H54 (cell line): ENCODE data around the gene NTRK3.

ENCODE experiments used
- DNase-seq: peaks from one replicate; pipeline ENCODE4 v3.0.0; 2011; ENCODE audit warnings: low spot score, mixed read lengths; ENCODE audit not compliant: insufficient read length
- FAIRE-seq: peaks from 3 replicates; lab custom pipeline; 2011; peaks lifted over from hg19 to GRCh38; lab: Jason Lieb, UNC
- POLR2A ChIP-seq: IDR thresholded peaks from 2 replicates; pipeline ENCODE4 v1.6.1; 2011; ENCODE audit warnings: low read depth, mild to moderate bottlenecking, low read length

Gene NTRK3

DNA sequence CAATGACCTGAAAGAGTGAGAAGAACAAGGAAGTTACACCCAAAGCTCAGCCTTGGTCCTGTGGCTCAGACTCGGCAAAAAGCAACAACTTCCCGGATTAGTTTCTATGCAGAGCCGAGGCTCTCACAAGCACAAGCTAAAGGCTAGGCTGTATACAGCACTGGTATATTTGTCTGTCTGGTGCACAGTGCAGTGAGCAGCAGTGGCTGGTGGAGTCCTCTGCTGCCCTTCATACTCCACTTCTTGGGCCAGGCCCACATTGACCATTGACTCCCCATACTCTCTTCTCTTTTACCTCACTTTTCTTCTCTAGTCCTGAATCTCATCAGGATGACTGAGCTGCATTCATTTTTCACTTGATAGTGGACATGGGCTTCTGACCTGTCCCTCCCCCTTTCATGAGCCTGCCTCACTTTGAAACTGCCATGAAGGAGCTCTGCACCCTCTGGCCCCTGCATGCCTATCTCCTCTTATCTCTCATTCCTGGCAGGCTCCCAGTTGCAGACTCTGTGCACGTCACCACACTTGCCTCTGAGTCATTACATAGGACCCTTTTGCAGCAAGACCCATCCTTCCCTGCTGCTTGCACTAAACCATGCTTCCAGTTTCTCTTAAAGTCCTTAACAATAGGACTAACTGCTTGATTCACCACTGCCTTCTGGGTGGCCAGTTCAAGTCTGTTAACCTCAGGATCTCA lies 379.3 kb downstream of the NTRK3 start:
- TF ChIP-seq POLR2A: no peak
- DNase-seq: no peak
- no peak for FAIRE-seq

DNA sequence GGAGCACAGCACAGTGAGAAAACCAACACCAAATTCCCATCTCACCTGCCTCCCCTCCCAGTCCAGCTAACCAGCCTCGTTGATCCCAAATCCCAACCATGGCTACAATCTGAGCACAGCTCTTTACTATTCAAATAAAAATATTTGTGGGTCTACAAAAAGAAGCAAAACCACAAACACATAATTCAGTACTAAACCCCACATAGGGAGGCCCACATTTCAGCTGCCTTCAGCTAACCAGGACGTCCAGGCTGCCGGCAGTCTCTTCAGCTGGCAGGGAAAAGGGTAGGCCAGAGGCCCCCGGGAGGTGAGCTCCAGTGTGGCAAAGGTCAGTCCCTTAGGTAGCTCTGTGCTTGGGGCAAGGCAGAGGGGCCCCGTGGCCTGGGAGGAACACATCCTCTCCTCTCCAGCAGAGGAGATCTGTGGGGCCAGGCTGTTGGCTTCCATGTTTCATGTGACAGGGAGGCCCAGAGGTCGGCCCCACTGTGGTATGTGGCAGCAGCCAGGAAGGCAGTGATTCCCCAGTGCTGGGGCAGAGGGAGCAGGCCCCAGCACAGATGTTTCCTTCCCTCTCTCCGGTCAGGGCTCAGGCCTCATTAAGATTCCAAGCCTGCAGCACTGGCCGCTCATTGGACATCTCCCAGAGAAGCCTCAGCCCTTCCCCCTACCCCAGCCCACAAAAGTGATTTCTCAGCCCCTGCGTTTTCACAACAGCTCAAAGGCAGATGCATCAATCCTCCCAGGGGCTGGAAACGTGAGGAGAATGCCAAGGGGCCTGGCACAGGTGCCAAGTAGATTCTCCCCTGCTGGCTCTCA lies 381.4 kb downstream of the NTRK3 start:
- no peak for TF ChIP-seq POLR2A
- FAIRE-seq (no peak), DNase-seq (no peak)

GRCh38 chr15:87873516-87873915 lies 383.0 kb downstream of the NTRK3 start:
- FAIRE-seq (no peak), DNase-seq (no peak)
- no peak for TF ChIP-seq POLR2A

DNA sequence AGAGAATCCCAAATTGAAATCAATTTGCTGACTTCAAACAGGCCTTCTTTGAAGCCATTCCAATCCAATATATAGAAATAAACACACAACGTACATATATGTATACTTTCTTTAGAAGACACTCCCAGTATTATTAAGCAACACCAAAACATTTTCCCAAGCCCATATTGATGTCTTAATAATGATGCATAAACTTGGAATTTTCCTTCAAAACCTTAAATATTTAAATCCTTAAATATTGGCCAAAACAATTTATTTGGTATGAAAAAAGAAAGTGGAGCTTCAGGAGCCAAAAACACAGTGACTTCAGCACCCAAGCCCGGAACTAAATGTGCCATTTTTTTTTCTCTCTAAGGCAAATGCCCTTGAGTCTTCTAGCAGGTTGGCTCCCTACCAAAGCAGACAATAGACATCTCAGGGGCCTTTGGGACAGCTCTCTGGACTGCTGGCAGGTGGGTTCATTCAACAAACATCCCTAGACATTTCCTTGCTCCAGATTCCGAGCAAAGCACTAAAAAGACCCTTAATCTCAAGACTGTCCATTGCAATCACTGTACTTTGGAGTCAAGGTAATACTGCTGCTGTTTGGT lies 384.7 kb downstream of the NTRK3 start:
- FAIRE-seq: no peak

DNA sequence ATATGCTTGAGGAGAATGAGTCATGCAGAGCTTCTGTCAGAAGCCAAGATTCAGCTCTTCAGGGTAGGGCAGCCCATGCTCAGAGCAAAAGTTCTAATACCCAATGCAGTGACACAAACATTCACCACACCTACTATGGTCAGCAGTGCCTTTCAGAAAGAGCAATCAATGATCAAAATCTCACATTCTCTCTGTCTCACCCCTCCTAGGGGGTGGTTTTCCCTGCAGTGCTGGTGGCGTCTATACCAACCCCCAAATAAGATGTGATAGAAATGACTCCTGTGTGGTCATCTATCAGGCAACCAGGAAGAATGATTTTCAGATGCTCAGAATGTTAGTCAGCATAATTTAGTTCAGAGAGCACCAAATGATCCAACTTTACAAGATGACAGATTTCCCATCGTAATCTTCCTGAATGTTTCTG lies 385.3 kb downstream of the NTRK3 start:
- DNase-seq (no peak), FAIRE-seq (no peak)
- TF ChIP-seq POLR2A: no peak

More for the DNA sequence above, 384.7 kb downstream of the NTRK3 start:
- no peak for DNase-seq
- no peak for TF ChIP-seq POLR2A

- FAIRE-seq: no peak
- TF ChIP-seq POLR2A: no peak
- DNase-seq: no peak
These were observed 389.6 kb downstream of the NTRK3 start for GRCh38 chr15:87866961-87867360.

DNA sequence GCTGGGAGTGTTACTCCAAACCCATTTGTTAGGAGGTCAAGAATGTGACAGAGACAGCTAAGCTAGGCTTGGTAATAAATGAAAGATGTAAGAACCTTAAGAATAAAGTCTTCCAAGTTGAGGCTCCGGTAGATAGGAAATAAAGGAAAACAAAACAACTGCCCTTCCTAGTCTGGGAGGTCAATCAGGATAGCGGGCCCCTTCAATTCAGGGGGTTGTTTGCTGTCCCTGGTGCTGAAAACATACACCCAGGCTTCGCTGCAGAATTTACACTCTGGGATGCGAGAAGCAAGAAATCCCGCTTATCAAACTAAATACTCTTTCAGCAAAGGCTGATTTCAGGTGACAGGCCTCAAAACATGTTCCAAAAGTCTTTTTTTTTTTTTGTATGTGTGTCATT lies 393.4 kb downstream of the NTRK3 start:
- FAIRE-seq (no peak), DNase-seq (no peak)
- TF ChIP-seq POLR2A: no peak

DNA sequence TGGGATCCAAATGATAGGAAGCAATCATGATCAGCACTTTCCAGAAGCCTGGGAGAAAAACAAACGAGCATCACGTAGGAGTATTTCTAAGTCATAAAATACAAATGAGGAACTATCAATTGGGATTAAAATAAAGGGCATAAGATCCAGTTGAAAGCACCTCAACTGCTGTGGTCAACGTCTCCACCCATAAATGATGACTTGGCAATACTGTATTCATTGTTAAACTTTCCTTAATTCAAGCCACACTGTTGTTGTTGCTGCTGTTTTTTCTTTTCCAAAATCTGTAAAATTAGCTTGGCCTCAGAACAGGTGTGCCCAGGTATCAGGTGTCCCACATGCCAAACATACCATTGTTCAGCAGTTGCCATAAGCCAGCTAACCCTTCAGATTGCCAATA lies 395.8 kb downstream of the NTRK3 start:
- no peak for TF ChIP-seq POLR2A
- FAIRE-seq: no peak
- no peak for DNase-seq

GRCh38 chr15:87858651-87859050 lies 397.9 kb downstream of the NTRK3 start:
- FAIRE-seq (no peak), DNase-seq (no peak)
- no peak for TF ChIP-seq POLR2A

DNA sequence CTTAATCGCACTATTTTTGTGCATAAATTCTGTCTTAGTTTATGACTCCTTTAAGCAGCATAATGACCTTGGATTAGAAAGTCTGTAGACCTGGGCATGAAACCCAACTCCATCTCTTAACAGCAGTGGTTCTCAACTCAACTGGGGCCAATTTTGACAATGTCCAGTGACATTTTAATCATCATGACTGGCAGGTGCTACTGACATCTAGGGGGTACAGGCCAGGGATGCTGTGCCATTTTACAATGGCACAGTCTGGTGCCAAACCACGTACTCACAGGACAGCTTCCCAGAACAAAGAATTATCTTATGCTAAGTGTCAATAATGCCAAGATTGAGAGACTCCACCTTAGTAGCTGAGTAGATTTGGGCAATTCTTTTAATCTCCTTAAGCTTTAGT lies 405.0 kb downstream of the NTRK3 start:
- FAIRE-seq: no peak
- no peak for TF ChIP-seq POLR2A
- DNase-seq: no peak

- DNase-seq (no peak), FAIRE-seq (no peak)
- no peak for TF ChIP-seq POLR2A
These were observed 405.6 kb downstream of the NTRK3 start for GRCh38 chr15:87850916-87851315.

- TF ChIP-seq POLR2A: no peak
- FAIRE-seq: no peak
- DNase-seq: no peak
These were observed 407.4 kb downstream of the NTRK3 start for GRCh38 chr15:87849181-87849580.

- DNase-seq: no peak
- TF ChIP-seq POLR2A: no peak
- no peak for FAIRE-seq
These were observed 408.5 kb downstream of the NTRK3 start for GRCh38 chr15:87848012-87848411.

GRCh38 chr15:87846746-87847145 lies 409.8 kb downstream of the NTRK3 start:
- no peak for TF ChIP-seq POLR2A
- no peak for FAIRE-seq
- DNase-seq: no peak
